Panc1 (cell line): ENCODE data around the gene LRMDA.

Source experiments
- POLR2AphosphoS5 ChIP-seq: IDR thresholded peaks from 2 replicates; pipeline ENCODE4 v1.6.1; 2012; ENCODE audit warnings: mild to moderate bottlenecking, low read depth, low read length, moderate library complexity
- TF ChIP-seq, protein P1 (sequence below): fragments of 450-650 bp; IDR thresholded peaks from 2 replicates; pipeline ENCODE4 v1.5.1; 2017; ENCODE audit warnings: mild to moderate bottlenecking

GRCh38 chr10:75468612-75469005 lies 37.2 kb downstream of the LRMDA start:
- TF ChIP-seq, protein P1, sequence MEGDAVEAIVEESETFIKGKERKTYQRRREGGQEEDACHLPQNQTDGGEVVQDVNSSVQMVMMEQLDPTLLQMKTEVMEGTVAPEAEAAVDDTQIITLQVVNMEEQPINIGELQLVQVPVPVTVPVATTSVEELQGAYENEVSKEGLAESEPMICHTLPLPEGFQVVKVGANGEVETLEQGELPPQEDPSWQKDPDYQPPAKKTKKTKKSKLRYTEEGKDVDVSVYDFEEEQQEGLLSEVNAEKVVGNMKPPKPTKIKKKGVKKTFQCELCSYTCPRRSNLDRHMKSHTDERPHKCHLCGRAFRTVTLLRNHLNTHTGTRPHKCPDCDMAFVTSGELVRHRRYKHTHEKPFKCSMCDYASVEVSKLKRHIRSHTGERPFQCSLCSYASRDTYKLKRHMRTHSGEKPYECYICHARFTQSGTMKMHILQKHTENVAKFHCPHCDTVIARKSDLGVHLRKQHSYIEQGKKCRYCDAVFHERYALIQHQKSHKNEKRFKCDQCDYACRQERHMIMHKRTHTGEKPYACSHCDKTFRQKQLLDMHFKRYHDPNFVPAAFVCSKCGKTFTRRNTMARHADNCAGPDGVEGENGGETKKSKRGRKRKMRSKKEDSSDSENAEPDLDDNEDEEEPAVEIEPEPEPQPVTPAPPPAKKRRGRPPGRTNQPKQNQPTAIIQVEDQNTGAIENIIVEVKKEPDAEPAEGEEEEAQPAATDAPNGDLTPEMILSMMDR: no peak
- no peak for TF ChIP-seq POLR2AphosphoS5
